Measurements from ENCODE around the gene DSCAM.
"Not testable (repeated sequence)": the region's sequence is repeated elsewhere in the genome, so short reads cannot be mapped to it uniquely, and the experiment has no call there.

The DSCAM gene

GRCh38 chr21:40846587-40847411 is at the start of gene DSCAM:
Gene DSCAM (minus strand): TSS chr21:40847158. CDS start chr21:40846661, 497 bp downstream.
- DNase-seq (ENCODE audit: low spot score): no peak

GRCh38 chr21:40895697-40896096 is 48.7 kb upstream of the DSCAM start:
- not testable (repeated sequence) for DNase-seq (ENCODE audit: low spot score)

- DNase-seq (ENCODE audit: low spot score): no peak
These were observed 40.0 kb upstream of the DSCAM start for GRCh38 chr21:40886931-40887330.

- no peak for DNase-seq (ENCODE audit: low spot score)
These were observed 39.0 kb upstream of the DSCAM start for GRCh38 chr21:40886006-40886405.

GRCh38 chr21:40882192-40882915 is 35.4 kb upstream of the DSCAM start:
- no peak for DNase-seq (ENCODE audit: low spot score)

GRCh38 chr21:40881767-40882166 is 34.8 kb upstream of the DSCAM start:
- DNase-seq (ENCODE audit: low spot score): no peak

GRCh38 chr21:40871099-40871498 is 24.1 kb upstream of the DSCAM start:
- DNase-seq (ENCODE audit: low spot score): no peak

- no peak for DNase-seq (ENCODE audit: low spot score)
These were observed 16.9 kb upstream of the DSCAM start for GRCh38 chr21:40863839-40864238.

- DNase-seq (ENCODE audit: low spot score): no peak
These were observed 11.6 kb upstream of the DSCAM start for GRCh38 chr21:40858517-40858916.

GRCh38 chr21:40853956-40854688 is 7.2 kb upstream of the DSCAM start:
- no peak for DNase-seq (ENCODE audit: low spot score)

GRCh38 chr21:40852563-40852962 is 5.6 kb upstream of the DSCAM start:
- no peak for DNase-seq (ENCODE audit: low spot score)

GRCh38 chr21:40851749-40852148 is 4.8 kb upstream of the DSCAM start:
- no peak for DNase-seq (ENCODE audit: low spot score)

GRCh38 chr21:40850071-40850470 is 3.1 kb upstream of the DSCAM start:
- no peak for DNase-seq (ENCODE audit: low spot score)

GRCh38 chr21:40847951-40848350 is 993 bp upstream of the DSCAM start:
- DNase-seq (ENCODE audit: low spot score): no peak

GRCh38 chr21:40846103-40846502 is 855 bp downstream of the DSCAM start:
- no peak for DNase-seq (ENCODE audit: low spot score)

- no peak for DNase-seq (ENCODE audit: low spot score)
These were observed 1.4 kb downstream of the DSCAM start for GRCh38 chr21:40845441-40845995.

GRCh38 chr21:40844935-40845334 is 2.0 kb downstream of the DSCAM start:
- no peak for DNase-seq (ENCODE audit: low spot score)

- DNase-seq (ENCODE audit: low spot score): no peak
These were observed 4.8 kb downstream of the DSCAM start for GRCh38 chr21:40842197-40842552.

GRCh38 chr21:40841524-40842196 is 5.3 kb downstream of the DSCAM start:
- DNase-seq (ENCODE audit: low spot score): no peak

- DNase-seq (ENCODE audit: low spot score): no peak
These were observed 6.4 kb downstream of the DSCAM start for GRCh38 chr21:40840401-40841125.

- DNase-seq (ENCODE audit: low spot score): no peak
These were observed 7.4 kb downstream of the DSCAM start for GRCh38 chr21:40839521-40839920.

Data from AG20443 (cell line).